ENCODE measurements around the gene OCA2. TPM values are rescaled to one million over a fixed set of nuclear protein-coding genes. Genes with fewer than 3 reads are reported as not detected.

OCA2 gene
- total and polyA plus RNA-seq, 2 donors from 2014 or later, result 0.45 to 2.5 TPM

DNA sequence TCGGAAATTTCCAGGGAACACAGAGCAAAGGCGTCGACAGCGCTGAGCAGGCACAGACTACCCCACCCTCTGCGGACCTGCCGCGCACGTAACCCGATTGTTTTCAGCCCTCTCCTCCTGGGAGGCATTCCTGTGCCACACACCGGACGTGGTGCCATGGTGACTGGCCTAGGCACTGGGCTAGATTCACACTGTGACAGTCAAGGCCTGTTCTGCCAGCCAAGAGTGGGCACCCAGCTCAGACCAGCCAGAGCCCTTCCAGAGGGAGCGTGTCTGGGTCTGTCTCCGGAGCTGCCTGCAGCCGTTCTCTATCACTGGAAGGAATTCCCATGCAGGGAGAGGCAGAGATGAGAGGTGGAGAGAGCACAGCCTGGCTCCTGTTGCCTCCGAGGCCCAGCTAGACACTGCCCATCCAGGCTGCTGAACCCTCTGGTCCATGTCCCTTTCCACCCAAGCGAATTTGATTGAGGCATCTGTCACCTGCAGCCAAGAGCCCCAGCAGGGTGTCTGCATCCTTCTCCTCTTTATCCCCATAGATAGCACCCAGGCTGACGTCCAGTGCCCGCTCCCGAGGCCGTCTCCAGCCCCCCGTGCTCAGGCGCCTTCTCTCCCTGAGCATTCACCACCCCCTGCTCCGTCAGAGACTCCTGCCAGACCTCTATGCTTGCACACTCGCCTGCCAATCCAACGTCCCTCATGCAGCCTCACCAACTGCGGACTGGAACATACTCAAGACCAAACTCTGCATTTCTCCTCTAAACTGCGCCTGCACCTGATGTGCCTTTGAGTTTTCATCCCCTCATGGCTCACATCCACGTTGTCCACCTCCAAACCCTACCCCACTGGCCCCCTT lies 267.5 kb downstream of the OCA2 start:
- H3K27ac ChIP-seq (ENCODE audit: low read depth in 2 of 2, low read length in 2 of 2), result no peak overlapping the region
- no peak for DNase-seq
- intact Hi-C loops (cut with DNase I), result no loop called here
- no peaks in the 10 kb centered on the region for H3K36me3 ChIP-seq (ENCODE audit: control insufficient read depth in 2 of 3, insufficient read depth in 3 of 3, low read length in 3 of 3)
- no peak for FAIRE-seq
- H3K9ac ChIP-seq (ENCODE audit: low read length in 3 of 3), result no peak overlapping the region
- no peaks in the 10 kb centered on the region for H3K4me1 ChIP-seq (ENCODE audit: control insufficient read depth in 2 of 3, insufficient read depth in 2 of 3, low read depth in 1 of 3, low read length in 3 of 3)
- no peaks in the 10 kb centered on the region for H3K9me3 ChIP-seq (ENCODE audit: control insufficient read depth in 2 of 3, insufficient read depth in 1 of 3, low read length in 3 of 3)
- TF ChIP-seq, protein P1, sequence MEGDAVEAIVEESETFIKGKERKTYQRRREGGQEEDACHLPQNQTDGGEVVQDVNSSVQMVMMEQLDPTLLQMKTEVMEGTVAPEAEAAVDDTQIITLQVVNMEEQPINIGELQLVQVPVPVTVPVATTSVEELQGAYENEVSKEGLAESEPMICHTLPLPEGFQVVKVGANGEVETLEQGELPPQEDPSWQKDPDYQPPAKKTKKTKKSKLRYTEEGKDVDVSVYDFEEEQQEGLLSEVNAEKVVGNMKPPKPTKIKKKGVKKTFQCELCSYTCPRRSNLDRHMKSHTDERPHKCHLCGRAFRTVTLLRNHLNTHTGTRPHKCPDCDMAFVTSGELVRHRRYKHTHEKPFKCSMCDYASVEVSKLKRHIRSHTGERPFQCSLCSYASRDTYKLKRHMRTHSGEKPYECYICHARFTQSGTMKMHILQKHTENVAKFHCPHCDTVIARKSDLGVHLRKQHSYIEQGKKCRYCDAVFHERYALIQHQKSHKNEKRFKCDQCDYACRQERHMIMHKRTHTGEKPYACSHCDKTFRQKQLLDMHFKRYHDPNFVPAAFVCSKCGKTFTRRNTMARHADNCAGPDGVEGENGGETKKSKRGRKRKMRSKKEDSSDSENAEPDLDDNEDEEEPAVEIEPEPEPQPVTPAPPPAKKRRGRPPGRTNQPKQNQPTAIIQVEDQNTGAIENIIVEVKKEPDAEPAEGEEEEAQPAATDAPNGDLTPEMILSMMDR (IDR thresholded peaks at IDR 0.05; ENCODE audit: borderline replicate concordance, extremely low read depth, insufficient read depth), result no peak
- H3K4me3 ChIP-seq (ENCODE audit: low read length in 3 of 3), result no peak overlapping the region
- H3K27me3 ChIP-seq (ENCODE audit: control insufficient read depth, insufficient read depth, low read length), result no peaks in the 10 kb centered on the region

DNA sequence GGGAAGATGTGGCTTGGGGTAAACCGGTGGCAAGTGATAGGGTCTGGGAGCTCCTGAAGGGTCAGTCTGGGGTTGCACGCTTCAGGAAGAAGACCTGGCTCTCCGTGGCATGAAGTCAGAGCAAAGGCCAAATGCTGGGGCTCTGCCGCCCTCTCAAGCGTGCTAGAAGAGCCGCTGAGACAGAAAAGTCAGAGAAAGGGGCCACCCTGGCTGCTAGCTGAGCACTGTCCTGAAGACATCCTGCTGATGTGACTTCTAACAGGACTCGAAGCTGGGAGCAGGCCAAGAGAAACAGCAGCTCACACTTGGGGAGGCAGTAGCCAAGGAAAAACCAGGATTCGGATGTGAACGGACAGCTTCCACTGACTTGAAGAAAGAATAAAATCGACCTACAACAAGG lies 270.4 kb downstream of the OCA2 start:
- H3K27ac ChIP-seq (ENCODE audit: low read depth in 2 of 2, low read length in 2 of 2), result no peak overlapping the region
- H3K4me1 ChIP-seq (ENCODE audit: control insufficient read depth in 2 of 3, insufficient read depth in 2 of 3, low read depth in 1 of 3, low read length in 3 of 3), result no peaks in the 10 kb centered on the region
- no peak overlapping the region for H3K9ac ChIP-seq (ENCODE audit: low read length in 3 of 3)
- peak in 1 of 5 donors; percentile 48 for DNase-seq
- no peaks in the 10 kb centered on the region for H3K36me3 ChIP-seq (ENCODE audit: control insufficient read depth in 2 of 3, insufficient read depth in 3 of 3, low read length in 3 of 3)
- no peak for FAIRE-seq
- no peaks in the 10 kb centered on the region for H3K27me3 ChIP-seq (ENCODE audit: control insufficient read depth, insufficient read depth, low read length)
- intact Hi-C loops (cut with DNase I), result no loop called here
- H3K9me3 ChIP-seq (ENCODE audit: control insufficient read depth in 2 of 3, insufficient read depth in 1 of 3, low read length in 3 of 3), result no peaks in the 10 kb centered on the region
- no peak overlapping the region for H3K4me3 ChIP-seq (ENCODE audit: low read length in 3 of 3)
- TF ChIP-seq, protein P1 (IDR thresholded peaks at IDR 0.05; ENCODE audit: borderline replicate concordance, extremely low read depth, insufficient read depth), result no peak

DNA sequence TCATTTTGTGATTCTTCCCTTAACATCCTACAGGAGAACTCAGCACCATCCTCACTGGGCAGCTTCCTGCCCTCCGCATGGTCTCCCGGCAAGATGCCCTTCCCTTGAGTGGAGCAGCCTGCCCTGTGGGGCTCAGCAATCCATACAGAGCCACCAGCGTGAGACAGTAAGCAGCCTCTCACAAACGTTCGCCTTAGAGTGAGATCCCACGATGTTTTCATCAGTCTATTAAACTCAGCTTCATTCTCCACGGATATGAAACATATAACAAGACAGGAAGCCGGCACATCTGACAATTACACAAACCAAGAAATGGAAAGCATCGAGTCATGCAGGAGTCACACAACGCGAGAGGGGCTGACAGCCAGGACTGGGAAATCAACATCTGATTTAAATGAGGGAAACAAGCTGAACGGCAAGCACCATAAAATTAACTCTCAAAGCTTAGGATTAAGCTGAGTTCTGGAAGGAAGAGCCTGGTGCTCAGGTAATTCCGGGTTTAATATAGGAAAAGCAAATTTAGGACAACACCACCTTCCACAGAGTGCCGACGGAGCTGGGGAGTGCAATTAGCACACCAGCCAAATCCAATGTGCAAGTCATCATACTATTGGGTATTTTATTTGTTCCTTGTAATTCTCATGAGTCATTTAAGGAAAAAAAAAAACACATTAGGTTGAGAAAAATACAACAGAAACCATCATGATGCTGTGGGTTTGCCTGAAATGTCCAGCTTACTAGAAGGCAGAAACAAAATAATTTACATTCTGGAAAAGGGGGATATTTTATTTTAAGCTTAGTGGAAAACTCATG lies 272.0 kb downstream of the OCA2 start:
- no peak overlapping the region for H3K9ac ChIP-seq (ENCODE audit: low read length in 3 of 3)
- H3K27me3 ChIP-seq (ENCODE audit: control insufficient read depth, insufficient read depth, low read length), result no peaks in the 10 kb centered on the region
- H3K27ac ChIP-seq (ENCODE audit: low read depth in 2 of 2, low read length in 2 of 2), result no peak overlapping the region
- H3K4me1 ChIP-seq (ENCODE audit: control insufficient read depth in 2 of 3, insufficient read depth in 2 of 3, low read depth in 1 of 3, low read length in 3 of 3), result no peaks in the 10 kb centered on the region
- H3K36me3 ChIP-seq (ENCODE audit: control insufficient read depth in 2 of 3, insufficient read depth in 3 of 3, low read length in 3 of 3), result no peaks in the 10 kb centered on the region
- no peaks in the 10 kb centered on the region for H3K9me3 ChIP-seq (ENCODE audit: control insufficient read depth in 2 of 3, insufficient read depth in 1 of 3, low read length in 3 of 3)
- FAIRE-seq (no peak), DNase-seq (no peak)
- TF ChIP-seq, protein P1 (IDR thresholded peaks at IDR 0.05; ENCODE audit: borderline replicate concordance, extremely low read depth, insufficient read depth), result no peak
- intact Hi-C loops (cut with DNase I), result no loop called here
- no peak overlapping the region for H3K4me3 ChIP-seq (ENCODE audit: low read length in 3 of 3)
